HEK293T (cell line): Measurements from ENCODE around the gene ZNF182.
"Not testable (repeated sequence)": the region's sequence is repeated elsewhere in the genome, so short reads cannot be mapped to it uniquely, and the experiment has no call there.

Experiments
- BHLHE40 ChIP-seq: fragments of 450-650 bp; IDR thresholded peaks from 2 replicates; pipeline ENCODE4 v1.6.1; 2016; ENCODE audit warnings: mild to moderate bottlenecking, moderate library complexity, borderline replicate concordance
- CTBP1 ChIP-seq: fragments of 450-650 bp; IDR thresholded peaks from 2 replicates; pipeline ENCODE4 v1.6.1; 2016; ENCODE audit warnings: borderline replicate concordance
- ELF4 ChIP-seq: fragments of 450-650 bp; IDR thresholded peaks from 2 replicates; pipeline ENCODE4 v1.6.1; 2017; ENCODE audit warnings: antibody characterized with exemption
- FOXA1 ChIP-seq: fragments of 450-650 bp; IDR thresholded peaks from 2 replicates; pipeline ENCODE4 v1.6.1; 2016; ENCODE audit warnings: mild to moderate bottlenecking
- FOXK2 ChIP-seq: fragments of 450-650 bp; IDR thresholded peaks from 2 replicates; pipeline ENCODE4 v1.6.1; 2016; ENCODE audit warnings: mild to moderate bottlenecking
- FOXM1 ChIP-seq: fragments of 450-650 bp; IDR thresholded peaks from 2 replicates; pipeline ENCODE4 v1.6.1; 2017; ENCODE audit warnings: mild to moderate bottlenecking, borderline replicate concordance
- HDGF ChIP-seq: fragments of 450-650 bp; IDR thresholded peaks from 2 replicates; pipeline ENCODE4 v1.6.1; 2017; ENCODE audit warnings: antibody characterized with exemption, borderline replicate concordance
- LEF1 ChIP-seq: fragments of 450-650 bp; IDR thresholded peaks from 2 replicates; pipeline ENCODE4 v1.6.1; 2017; ENCODE audit warnings: mild to moderate bottlenecking, borderline replicate concordance
- NFRKB ChIP-seq: fragments of 450-650 bp; IDR thresholded peaks from 2 replicates; pipeline ENCODE4 v1.6.1; 2016; ENCODE audit warnings: mild to moderate bottlenecking, moderate library complexity
- SP1 ChIP-seq: fragments of 450-650 bp; IDR thresholded peaks from 2 replicates; pipeline ENCODE4 v1.6.1; 2017
- SUZ12 ChIP-seq: fragments of 450-650 bp; IDR thresholded peaks from 2 replicates; pipeline ENCODE4 v1.6.1; 2016; ENCODE audit warnings: mild to moderate bottlenecking
- TARDBP ChIP-seq: fragments of 450-650 bp; IDR thresholded peaks from 2 replicates; pipeline ENCODE4 v1.6.1; 2016
- ZNF384 ChIP-seq: fragments of 450-650 bp; IDR thresholded peaks from 2 replicates; pipeline ENCODE4 v1.6.1; 2016

DNA sequence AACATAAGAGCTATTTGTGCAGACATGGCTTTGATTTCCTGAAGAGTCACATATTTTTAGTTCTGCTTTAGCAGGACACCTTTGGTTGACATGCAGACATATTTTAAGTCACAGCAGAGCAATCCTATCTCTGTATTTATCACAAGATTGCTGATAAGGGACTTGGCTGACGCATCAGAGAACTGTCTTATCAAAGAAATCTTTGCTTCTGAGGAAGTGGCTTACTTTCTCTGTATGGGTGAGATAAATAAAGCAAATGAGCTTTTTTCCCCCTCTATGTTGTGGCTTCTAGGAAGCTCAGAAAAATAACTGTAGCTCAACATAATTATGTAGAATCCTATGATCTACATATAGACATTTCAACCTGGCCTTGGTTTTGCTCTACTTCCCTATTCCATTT is 16.1 kb upstream of the ZNF182 start:
- TF ChIP-seq ELF4, BHLHE40, SP1, HDGF, FOXM1, NFRKB, TARDBP, CTBP1, FOXA1, ZNF384, SUZ12, FOXK2, LEF1: not testable (repeated sequence)
